HEK293 (cell line): ENCODE measurements around the gene SMIM30.

Source experiments
- CTCF ChIA-PET: fragments of 350-600 bp; formaldehyde crosslinking; extraction: SDS; loops from one replicate; lab custom pipeline; 2021; ENCODE audit warnings: antibody characterized with exemption; lab: Yijun Ruan, JAX
- POLR2A ChIA-PET: fragments of 300-600 bp; formaldehyde crosslinking; extraction: SDS; loops from one replicate; lab custom pipeline; 2020; ENCODE audit warnings: antibody characterized with exemption, inconsistent platforms; lab: Yijun Ruan, JAX
- H3K27ac ChIP-seq: fragments of 200-500 bp; sonication (Bioruptor generic); 2 replicates; pipeline ENCODE4 v1.5.1; 2014; ENCODE audit warnings: low read depth, low read length, control low read depth, inconsistent platforms; ENCODE audit errors: extremely low read depth
- H3K36me3 ChIP-seq, 2 experiments: fragments of 200-500 bp in 1 of 2; sonication (Bioruptor generic) in 1 of 2; 1 replicate in 1 of 2; 2 replicates in 1 of 2; pipeline ENCODE4 v1.5.1; 2014 to 2017; ENCODE audit warnings: inconsistent platforms in 2 of 2, low read length in 2 of 2; ENCODE audit not compliant: control insufficient read depth in 2 of 2, insufficient read depth in 1 of 2
- H3K4me1 ChIP-seq: fragments of 200-500 bp; sonication (Bioruptor generic); 2 replicates; pipeline ENCODE4 v1.5.1; 2014; ENCODE audit warnings: mild to moderate bottlenecking, low read length, inconsistent platforms; ENCODE audit not compliant: control insufficient read depth, insufficient read depth
- H3K4me3 ChIP-seq: 2 replicates; pipeline ENCODE4 v1.5.1; 2011; ENCODE audit warnings: low read depth, mild to moderate bottlenecking, control low read depth, low read length, moderate library complexity
- H3K9me3 ChIP-seq: fragments of 200-500 bp; sonication (Bioruptor generic); 2 replicates; pipeline ENCODE4 v1.5.1; 2014; ENCODE audit warnings: low read depth, low read length, inconsistent platforms; ENCODE audit not compliant: control insufficient read depth, insufficient read depth
- KLF7 ChIP-seq: fragments of 450-650 bp; formaldehyde crosslinking; IDR thresholded peaks from 2 replicates; pipeline ENCODE4 v1.5.1; 2016; ENCODE audit warnings: missing biosample characterization, missing genetic modification characterization, borderline replicate concordance
- MZF1 ChIP-seq: fragments of 450-650 bp; formaldehyde crosslinking; IDR thresholded peaks from 2 replicates; pipeline ENCODE4 v1.5.1; 2017; ENCODE audit warnings: missing biosample characterization, missing genetic modification characterization, borderline replicate concordance
- PRDM6 ChIP-seq: fragments of 450-650 bp; formaldehyde crosslinking; IDR thresholded peaks from 2 replicates; pipeline ENCODE4 v1.5.1; 2017; ENCODE audit warnings: missing biosample characterization, missing genetic modification characterization
- YY1 ChIP-seq: fragments of 450-650 bp; formaldehyde crosslinking; IDR thresholded peaks from 2 replicates; pipeline ENCODE4 v1.5.1; 2018; ENCODE audit warnings: missing biosample characterization, missing genetic modification characterization
- ZBTB6 ChIP-seq: fragments of 450-650 bp; formaldehyde crosslinking; IDR thresholded peaks from 2 replicates; pipeline ENCODE4 v1.5.1; 2017; ENCODE audit warnings: missing biosample characterization, missing genetic modification characterization
- ZIC2 ChIP-seq: fragments of 450-650 bp; formaldehyde crosslinking; IDR thresholded peaks from 2 replicates; pipeline ENCODE4 v1.5.1; 2016; ENCODE audit warnings: missing biosample characterization, missing genetic modification characterization
- ZNF155 ChIP-seq: fragments of 450-650 bp; formaldehyde crosslinking; IDR thresholded peaks from 2 replicates; pipeline ENCODE4 v1.5.1; 2016; ENCODE audit warnings: missing biosample characterization, missing genetic modification characterization
- ZNF23 ChIP-seq: fragments of 450-650 bp; formaldehyde crosslinking; IDR thresholded peaks from 2 replicates; pipeline ENCODE4 v1.5.1; 2016; ENCODE audit warnings: missing biosample characterization, missing genetic modification characterization, borderline replicate concordance
- ZNF239 ChIP-seq: fragments of 450-650 bp; formaldehyde crosslinking; IDR thresholded peaks from 2 replicates; pipeline ENCODE4 v1.5.1; 2016; ENCODE audit warnings: missing biosample characterization, missing genetic modification characterization
- ZNF280C ChIP-seq: fragments of 450-650 bp; formaldehyde crosslinking; IDR thresholded peaks from 2 replicates; pipeline ENCODE4 v1.5.1; 2016; ENCODE audit warnings: missing biosample characterization, missing genetic modification characterization
- ZNF366 ChIP-seq: fragments of 450-650 bp; formaldehyde crosslinking; conservative IDR thresholded peaks from 2 replicates; pipeline ENCODE4 v1.5.1; 2016; ENCODE audit warnings: missing biosample characterization, missing genetic modification characterization
- ZNF37A ChIP-seq: fragments of 450-650 bp; IDR thresholded peaks from 2 replicates; pipeline ENCODE4 v1.5.1; 2018; ENCODE audit warnings: missing biosample characterization, missing genetic modification characterization
- ZNF426 ChIP-seq: fragments of 450-650 bp; formaldehyde crosslinking; IDR thresholded peaks from 2 replicates; pipeline ENCODE4 v1.5.1; 2017; ENCODE audit warnings: missing biosample characterization, missing genetic modification characterization, mild to moderate bottlenecking, inconsistent platforms, moderate library complexity
- ZNF433 ChIP-seq: fragments of 450-650 bp; formaldehyde crosslinking; IDR thresholded peaks from 2 replicates; pipeline ENCODE4 v1.5.1; 2016; ENCODE audit warnings: missing biosample characterization, missing genetic modification characterization, low read depth
- ZNF473 ChIP-seq: fragments of 450-650 bp; formaldehyde crosslinking; IDR thresholded peaks from 2 replicates; pipeline ENCODE4 v1.5.1; 2017; ENCODE audit warnings: missing biosample characterization, missing genetic modification characterization
- ZNF585B ChIP-seq: fragments of 450-650 bp; formaldehyde crosslinking; IDR thresholded peaks from 2 replicates; pipeline ENCODE4 v1.5.1; 2016; ENCODE audit warnings: missing biosample characterization, missing genetic modification characterization
- ZNF639 ChIP-seq: fragments of 450-650 bp; formaldehyde crosslinking; IDR thresholded peaks from 2 replicates; pipeline ENCODE4 v1.5.1; 2016; ENCODE audit warnings: missing biosample characterization, missing genetic modification characterization
- ZSCAN18 ChIP-seq: fragments of 450-650 bp; formaldehyde crosslinking; IDR thresholded peaks from 2 replicates; pipeline ENCODE4 v1.5.1; 2016; ENCODE audit warnings: missing biosample characterization, missing genetic modification characterization
- ZXDB ChIP-seq: fragments of 450-650 bp; formaldehyde crosslinking; IDR thresholded peaks from 2 replicates; pipeline ENCODE4 v1.5.1; 2016; ENCODE audit warnings: missing biosample characterization, missing genetic modification characterization

SMIM30 gene

GRCh38 chr7:113134025-113134424, 15.7 kb upstream of the SMIM30 start:
- POLR2A ChIA-PET, result no interaction called here
- TF ChIP-seq ZNF426, result no peak
- no peak for TF ChIP-seq ZNF473 (tag by site-specific recombination)
- TF ChIP-seq ZSCAN18 (tag by site-specific recombination), result no peak
- no peak for TF ChIP-seq ZNF366 (tag by site-specific recombination)
- no peak for TF ChIP-seq MZF1
- no peak for TF ChIP-seq ZNF23 (tag by site-specific recombination)
- Histone ChIP-seq H3K36me3 (no peaks in the 10 kb centered on the region), H3K4me3 (no peak overlapping the region), H3K9me3 (no peaks in the 10 kb centered on the region), H3K27ac (no peak overlapping the region), H3K4me1 (no peaks in the 10 kb centered on the region)
- CTCF ChIA-PET, result no interaction called here

- no peaks in the 10 kb centered on the region for H3K9me3 ChIP-seq
- POLR2A ChIA-PET, result no interaction called here
- H3K36me3 ChIP-seq, result no peaks in the 10 kb centered on the region
- CTCF ChIA-PET, result interaction anchor here (0.6 kb wide), 1 partner anchor 256 kb away, joined by 5 read pairs; no protein-coding TSS in a partner anchor
- no peak overlapping the region for H3K4me3 ChIP-seq
- no peaks in the 10 kb centered on the region for H3K4me1 ChIP-seq
- TF ChIP-seq ZNF239 (tag by site-specific recombination) (no peak), ZNF433 (tag by site-specific recombination) (no peak)
- no peak overlapping the region for H3K27ac ChIP-seq
These were observed 13.0 kb upstream of the SMIM30 start for GRCh38 chr7:113131367-113131766.

- H3K9me3 ChIP-seq, result no peaks in the 10 kb centered on the region
- H3K36me3 ChIP-seq, result no peaks in the 10 kb centered on the region
- no peak overlapping the region for H3K27ac ChIP-seq
- H3K4me1 ChIP-seq, result no peaks in the 10 kb centered on the region
- no peak overlapping the region for H3K4me3 ChIP-seq
- ChIA-PET CTCF (no interaction called here), POLR2A (no interaction called here)
- no peak for TF ChIP-seq ZBTB6 (tag by site-specific recombination)
- no peak for TF ChIP-seq ZNF37A
- TF ChIP-seq KLF7, result no peak
- TF ChIP-seq ZNF280C (tag by site-specific recombination), result no peak
- no peak for TF ChIP-seq ZIC2
- TF ChIP-seq ZNF155 (tag by site-specific recombination), result no peak
- no peak for TF ChIP-seq ZNF639 (tag by site-specific recombination)
- no peak for TF ChIP-seq ZNF585B (tag by site-specific recombination)
- TF ChIP-seq YY1 (tag by site-specific recombination), result no peak
- TF ChIP-seq ZNF23 (tag by site-specific recombination), result no peak
- TF ChIP-seq PRDM6 (tag by site-specific recombination), result no peak
- no peak for TF ChIP-seq ZXDB (tag by site-specific recombination)
These were observed 9.7 kb upstream of the SMIM30 start for GRCh38 chr7:113128031-113128430.
